ENCODE results near the gene PHPT1. TPM values are rescaled to one million over a fixed set of nuclear protein-coding genes. Genes with fewer than 3 reads are reported as not detected.
A peak's percentile ranks its signal among the peaks of the same experiment; 100 is the strongest.

PHPT1 gene
- total and polyA plus RNA-seq, 2 of the 13 experiments (the other 11 are each of a cell fraction or from before 2014, with no cell fraction given), result 189 to 192 TPM

- TF ChIP-seq MAX (IDR thresholded peaks at IDR 0.05) (no peak), ATF7-NPFF (CRISPR knock-in tag; IDR thresholded peaks at IDR 0.05; ENCODE audit: low read depth) (peak; percentile 51; the same call in 1 of the 2 replicates), RBFOX2 (IDR thresholded peaks at IDR 0.05; ENCODE audit: low read depth, low read length) (peak; percentile 71), MED1 (CRISPR knock-in tag; IDR thresholded peaks at IDR 0.05) (peak; percentile 37; the same call in 1 of the 2 replicates), ZNF383 (CRISPR knock-in tag; IDR thresholded peaks at IDR 0.05; ENCODE audit: borderline replicate concordance) (peak; percentile 54; the same call in 1 of the 2 replicates), GATA4 (IDR thresholded peaks at IDR 0.05; ENCODE audit: borderline replicate concordance, low read depth) (0 out of 2 replicates have a peak, but pooled peaks have one; percentile 19), HMG20A (CRISPR knock-in tag; IDR thresholded peaks at IDR 0.05; ENCODE audit: borderline replicate concordance) (no peak), ZNF263 (CRISPR knock-in tag; IDR thresholded peaks at IDR 0.05) (no peak; the same call in 1 of the 2 replicates), ZNF496 (CRISPR knock-in tag; IDR thresholded peaks at IDR 0.05; ENCODE audit: insufficient replicate concordance) (no peak), TOE1 (CRISPR knock-in tag; IDR thresholded peaks at IDR 0.05) (no peak), KLF9 (CRISPR knock-in tag; IDR thresholded peaks at IDR 0.05; ENCODE audit: low read depth) (no peak), ZKSCAN1 (IDR thresholded peaks at IDR 0.05; ENCODE audit: low read length) (no peak), ISX (CRISPR knock-in tag; conservative IDR thresholded peaks at IDR 0.05) (no peak), HDAC2 (CRISPR knock-in tag; IDR thresholded peaks at IDR 0.05) (peak; percentile 13; the same call in 1 of the 2 replicates), SETDB1 (CRISPR knock-in tag; IDR thresholded peaks at IDR 0.05; ENCODE audit: borderline replicate concordance) (no peak), HNRNPH1 (optimal IDR thresholded peaks at IDR 0.05; ENCODE audit: low read depth, low read length) (no peak), ZNF83 (CRISPR knock-in tag; IDR thresholded peaks at IDR 0.05; ENCODE audit: borderline replicate concordance) (no peak), ZNF543 (CRISPR knock-in tag; IDR thresholded peaks at IDR 0.05) (0 out of 2 replicates have a peak, but pooled peaks have one; percentile 66), TCF7 (IDR thresholded peaks at IDR 0.05; ENCODE audit: low read depth) (no peak), ZNF225 (CRISPR knock-in tag; IDR thresholded peaks at IDR 0.05) (no peak), CREM (IDR thresholded peaks at IDR 0.05) (no peak), CREM (CRISPR knock-in tag; IDR thresholded peaks at IDR 0.05) (no peak)
- TF ChIP-seq, protein P1, sequence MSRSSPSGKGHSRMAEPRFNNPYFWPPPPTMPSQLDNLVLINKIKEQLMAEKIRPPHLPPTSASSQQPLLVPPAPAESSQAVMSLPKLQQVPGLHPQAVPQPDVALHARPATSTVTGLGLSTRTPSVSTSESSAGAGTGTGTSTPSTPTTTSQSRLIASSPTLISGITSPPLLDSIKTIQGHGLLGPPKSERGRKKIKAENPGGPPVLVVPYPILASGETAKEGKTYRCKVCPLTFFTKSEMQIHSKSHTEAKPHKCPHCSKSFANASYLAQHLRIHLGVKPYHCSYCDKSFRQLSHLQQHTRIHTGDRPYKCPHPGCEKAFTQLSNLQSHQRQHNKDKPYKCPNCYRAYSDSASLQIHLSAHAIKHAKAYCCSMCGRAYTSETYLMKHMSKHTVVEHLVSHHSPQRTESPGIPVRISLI (CRISPR knock-in tag; IDR thresholded peaks at IDR 0.05; ENCODE audit: borderline replicate concordance), result no peak
- TF ChIP-seq, protein P2, sequence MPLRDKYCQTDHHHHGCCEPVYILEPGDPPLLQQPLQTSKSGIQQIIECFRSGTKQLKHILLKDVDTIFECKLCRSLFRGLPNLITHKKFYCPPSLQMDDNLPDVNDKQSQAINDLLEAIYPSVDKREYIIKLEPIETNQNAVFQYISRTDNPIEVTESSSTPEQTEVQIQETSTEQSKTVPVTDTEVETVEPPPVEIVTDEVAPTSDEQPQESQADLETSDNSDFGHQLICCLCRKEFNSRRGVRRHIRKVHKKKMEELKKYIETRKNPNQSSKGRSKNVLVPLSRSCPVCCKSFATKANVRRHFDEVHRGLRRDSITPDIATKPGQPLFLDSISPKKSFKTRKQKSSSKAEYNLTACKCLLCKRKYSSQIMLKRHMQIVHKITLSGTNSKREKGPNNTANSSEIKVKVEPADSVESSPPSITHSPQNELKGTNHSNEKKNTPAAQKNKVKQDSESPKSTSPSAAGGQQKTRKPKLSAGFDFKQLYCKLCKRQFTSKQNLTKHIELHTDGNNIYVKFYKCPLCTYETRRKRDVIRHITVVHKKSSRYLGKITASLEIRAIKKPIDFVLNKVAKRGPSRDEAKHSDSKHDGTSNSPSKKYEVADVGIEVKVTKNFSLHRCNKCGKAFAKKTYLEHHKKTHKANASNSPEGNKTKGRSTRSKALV (CRISPR knock-in tag; IDR thresholded peaks at IDR 0.05), result no peak
- TF ChIP-seq, protein P3, sequence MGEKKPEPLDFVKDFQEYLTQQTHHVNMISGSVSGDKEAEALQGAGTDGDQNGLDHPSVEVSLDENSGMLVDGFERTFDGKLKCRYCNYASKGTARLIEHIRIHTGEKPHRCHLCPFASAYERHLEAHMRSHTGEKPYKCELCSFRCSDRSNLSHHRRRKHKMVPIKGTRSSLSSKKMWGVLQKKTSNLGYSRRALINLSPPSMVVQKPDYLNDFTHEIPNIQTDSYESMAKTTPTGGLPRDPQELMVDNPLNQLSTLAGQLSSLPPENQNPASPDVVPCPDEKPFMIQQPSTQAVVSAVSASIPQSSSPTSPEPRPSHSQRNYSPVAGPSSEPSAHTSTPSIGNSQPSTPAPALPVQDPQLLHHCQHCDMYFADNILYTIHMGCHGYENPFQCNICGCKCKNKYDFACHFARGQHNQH (CRISPR knock-in tag; IDR thresholded peaks at IDR 0.05), result no peak; the same call in 1 of the 2 replicates
Measured at GRCh38 chr9:136840877-136841645, 8.1 kb upstream of the PHPT1 start (continued).

All from HepG2 (cell line).